ENCODE data around the gene MACROH2A1.

DNA sequence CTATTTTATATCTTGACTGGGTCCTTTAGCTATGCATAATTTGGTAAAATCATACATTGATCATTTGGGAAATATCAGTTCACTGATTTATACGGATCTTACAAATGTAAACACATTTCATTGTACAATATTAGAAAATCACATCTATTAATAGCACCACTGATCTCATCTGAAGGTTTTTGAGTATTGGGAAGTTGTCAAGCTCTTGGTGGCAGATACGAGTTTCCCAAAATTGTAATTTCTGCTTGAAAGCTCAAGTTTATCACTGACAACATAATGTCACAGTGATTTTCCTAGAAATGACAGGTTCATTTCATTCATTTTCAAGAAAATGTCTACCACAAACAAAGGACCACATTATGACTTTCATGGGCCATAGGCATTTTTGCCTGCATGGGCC lies 3.0 kb upstream of the MACROH2A1 start:
- TF ChIP-seq, protein P1, sequence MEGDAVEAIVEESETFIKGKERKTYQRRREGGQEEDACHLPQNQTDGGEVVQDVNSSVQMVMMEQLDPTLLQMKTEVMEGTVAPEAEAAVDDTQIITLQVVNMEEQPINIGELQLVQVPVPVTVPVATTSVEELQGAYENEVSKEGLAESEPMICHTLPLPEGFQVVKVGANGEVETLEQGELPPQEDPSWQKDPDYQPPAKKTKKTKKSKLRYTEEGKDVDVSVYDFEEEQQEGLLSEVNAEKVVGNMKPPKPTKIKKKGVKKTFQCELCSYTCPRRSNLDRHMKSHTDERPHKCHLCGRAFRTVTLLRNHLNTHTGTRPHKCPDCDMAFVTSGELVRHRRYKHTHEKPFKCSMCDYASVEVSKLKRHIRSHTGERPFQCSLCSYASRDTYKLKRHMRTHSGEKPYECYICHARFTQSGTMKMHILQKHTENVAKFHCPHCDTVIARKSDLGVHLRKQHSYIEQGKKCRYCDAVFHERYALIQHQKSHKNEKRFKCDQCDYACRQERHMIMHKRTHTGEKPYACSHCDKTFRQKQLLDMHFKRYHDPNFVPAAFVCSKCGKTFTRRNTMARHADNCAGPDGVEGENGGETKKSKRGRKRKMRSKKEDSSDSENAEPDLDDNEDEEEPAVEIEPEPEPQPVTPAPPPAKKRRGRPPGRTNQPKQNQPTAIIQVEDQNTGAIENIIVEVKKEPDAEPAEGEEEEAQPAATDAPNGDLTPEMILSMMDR (IDR thresholded peaks at IDR 0.05; ENCODE audit: low read depth, low read length) = no peak
- no peak for TF ChIP-seq EZH2phosphoT487 (IDR thresholded peaks at IDR 0.05; ENCODE audit: low read depth)

All from OCI-LY3 (cell line).